K562 (cell line): Measurements from ENCODE around the gene ATP12A. TPM values are rescaled to one million over a fixed set of nuclear protein-coding genes. Genes with fewer than 3 reads are reported as not detected.

ENCODE experiments used
- ATAC-seq: fragments of 200-7000 bp; cut with Tn5 transposase; 3 replicates; pipeline ENCODE4 v1.9.1; 2020; ENCODE audit warnings: moderate library complexity
- BruUV-seq: library from RNA; stranded (reverse); fragments of 400-500 nt; replicated peaks from 2 replicates; lab custom pipeline; 2021; lab: Mats Ljungman, UMichigan
- CTCF ChIA-PET: fragments of 300-600 bp; formaldehyde crosslinking; extraction: SDS; loops from one replicate; lab custom pipeline; 2021; ENCODE audit warnings: low intra/inter-chr PET ratio; lab: Yijun Ruan, JAX
- POLR2A ChIA-PET: fragments of 300-600, 350-650 bp; sonication (Branson Sonifier 250); formaldehyde crosslinking; extraction: SDS; loops from one replicate; lab custom pipeline; 2021; ENCODE audit warnings: antibody characterized with exemption, inconsistent platforms; lab: Yijun Ruan, JAX
- DNase-seq, 4 experiments: peaks; one replicate each; pipeline versions ENCODE4 v3.0.0 to v3.0.0-alpha.2; 2011 to 2018; ENCODE audit warnings: low spot score in 3 of 4, mixed read lengths in 3 of 4; ENCODE audit errors: extremely low read depth in 1 of 4
- FAIRE-seq: peaks from 2 replicates; lab custom pipeline; 2011; peaks lifted over from hg19 to GRCh38; lab: Jason Lieb, UNC
- H2AFZ ChIP-seq: 2 replicates; pipeline ENCODE4 v1.6.0; 2011; ENCODE audit warnings: low read depth, low read length, control low read depth, inconsistent platforms
- H3K27ac ChIP-seq: fragments of 200-600 bp; 3 replicates; pipeline ENCODE4 v1.8.0; 2011; ENCODE audit warnings: low read depth, mild to moderate bottlenecking, control low read depth, inconsistent platforms, low read length, moderate library complexity, mixed read lengths; ENCODE audit errors: extremely low read depth
- H3K27me3 ChIP-seq, 2 experiments: fragments of 300-600 bp in 1 of 2; 2 replicates in 1 of 2; 3 replicates in 1 of 2; pipeline versions ENCODE4 v1.6.0 to v1.8.0; 2011; ENCODE audit warnings: inconsistent platforms in 2 of 2, low read length in 2 of 2, mild to moderate bottlenecking in 1 of 2, mixed read lengths in 1 of 2, moderate library complexity in 1 of 2; ENCODE audit not compliant: control insufficient read depth in 2 of 2, insufficient read depth in 2 of 2
- H3K36me3 ChIP-seq: fragments of 300-600 bp; 3 replicates; pipeline ENCODE4 v1.8.0; 2011; ENCODE audit warnings: mild to moderate bottlenecking, low read length, inconsistent platforms; ENCODE audit not compliant: control insufficient read depth, insufficient read depth
- H3K4me1 ChIP-seq, 2 experiments: fragments of 200-600 bp in 1 of 2; replicated peaks in 1 of 2; 2 replicates in 1 of 2; 3 replicates in 1 of 2; pipeline versions ENCODE4 v1.5.1 to v1.8.0; 2011; ENCODE audit warnings: inconsistent platforms in 2 of 2, low read length in 2 of 2, mild to moderate bottlenecking in 1 of 2, mixed read lengths in 1 of 2, moderate library complexity in 1 of 2; ENCODE audit not compliant: control insufficient read depth in 2 of 2, insufficient read depth in 2 of 2
- H3K4me2 ChIP-seq: 2 replicates; pipeline ENCODE4 v1.6.1; 2011; ENCODE audit warnings: low read length, control low read depth, inconsistent platforms, mixed read lengths; ENCODE audit not compliant: insufficient read depth
- H3K4me3 ChIP-seq: fragments of 200-600 bp; sonication (generic), shearing (Covaris generic); 2 replicates; pipeline ENCODE4 v1.5.1; 2016; ENCODE audit warnings: control low read depth, inconsistent platforms
- H3K79me2 ChIP-seq: fragments of 200-600 bp; 3 replicates; pipeline ENCODE4 v1.8.0; 2011; ENCODE audit warnings: low read length, inconsistent platforms; ENCODE audit not compliant: control insufficient read depth, insufficient read depth
- H3K9ac ChIP-seq, 2 experiments: 2 replicates each; pipeline versions ENCODE4 v1.6.0 to v1.6.1; 2011; ENCODE audit warnings: low read depth in 2 of 2, low read length in 2 of 2, control low read depth in 1 of 2, inconsistent platforms in 1 of 2, mild to moderate bottlenecking in 1 of 2, mixed read lengths in 1 of 2; ENCODE audit not compliant: insufficient read depth in 1 of 2
- H3K9me1 ChIP-seq: one replicate; pipeline ENCODE4 v1.6.0; 2011; ENCODE audit warnings: inconsistent platforms, mild to moderate bottlenecking, low read length, moderate library complexity; ENCODE audit not compliant: control insufficient read depth, insufficient read depth
- H3K9me3 ChIP-seq: replicated peaks from 2 replicates; pipeline ENCODE4 v1.5.1; 2011; ENCODE audit warnings: low read depth, low read length, inconsistent platforms; ENCODE audit not compliant: control insufficient read depth, insufficient read depth
- H4K20me1 ChIP-seq: replicated peaks from 2 replicates; pipeline ENCODE4 v1.6.1; 2011; ENCODE audit warnings: low read length, inconsistent platforms, mixed read lengths; ENCODE audit not compliant: control insufficient read depth, insufficient read depth
- CSDE1 ChIP-seq, 2 experiments: fragments of 450-650 bp; IDR thresholded peaks; 2 replicates each; pipeline ENCODE4 v1.6.1; 2016; ENCODE audit warnings: mild to moderate bottlenecking in 1 of 2
- ELF2 ChIP-seq: fragments of 250-450 bp; sonication (Bioruptor Pico); IDR thresholded peaks from 2 replicates; pipeline ENCODE4 v1.5.0; 2021; ENCODE audit warnings: mild to moderate bottlenecking
- GTF2E2 ChIP-seq: fragments of 200-800 bp; sonication (Bioruptor generic); IDR thresholded peaks from 2 replicates; pipeline ENCODE4 v1.6.1; 2016; ENCODE audit warnings: missing genetic modification characterization, missing compliant biosample characterization
- JUNB ChIP-seq: fragments of 450-650 bp; formaldehyde crosslinking; conservative IDR thresholded peaks from 2 replicates; pipeline ENCODE4 v1.4.0; 2020; ENCODE audit warnings: mild to moderate bottlenecking
- NFE2 ChIP-seq: IDR thresholded peaks from 2 replicates; pipeline ENCODE4 v1.6.1; 2014; ENCODE audit warnings: antibody characterized with exemption, low read depth
- SMAD2 ChIP-seq: fragments of 150-350 bp; IDR thresholded peaks from 2 replicates; pipeline ENCODE4 v1.6.1; 2014; ENCODE audit warnings: low read depth, mild to moderate bottlenecking, low read length
- SRSF7 ChIP-seq: fragments of 200-400 bp; formaldehyde crosslinking; optimal IDR thresholded peaks from 2 replicates; pipeline ENCODE3; 2017; ENCODE audit warnings: mild to moderate bottlenecking, low read depth, low read length
- WGBS: fragments of 100-300 bp; shearing (Covaris generic); methylation state at CpG from one replicate; pipeline ENCODE4 v1.1.6; 2016; ENCODE audit warnings: low coverage, mixed read lengths; ENCODE audit not compliant: insufficient coverage; ENCODE audit errors: missing lambda C conversion rate; 5-methylcytosine and 5-hydroxymethylcytosine counted together
- in situ Hi-C: fragments of 300-500 bp; cut with MboI; formaldehyde crosslinking; loops from 4 replicates; pipeline ENCODE4 v1.15.0; 2018; ENCODE audit warnings: inconsistent platforms, mixed read lengths
- intact Hi-C: fragments of 100-400 bp; cut with micrococcal nuclease; formaldehyde crosslinking; loops from 2 replicates; pipeline ENCODE4 v1.14.2; 2022
- polyA plus RNA-seq, 8 experiments: library from polyadenylated mRNA; depleted of rRNA in 4 of 8; stranded (reverse) in 5 of 8; unstranded in 3 of 8; fragments of >200 nt; fragmentation: Nextera tagmentation in 2 of 8; fragmentation: Illumina TruSeq in 1 of 8; extraction: Ambion mirVana in 2 of 8; extraction: Trizol in 1 of 8; gene quantifications; 2 replicates each; pipeline versions ENCODE4 v1.2.1 to v1.2.3, GENCODE V29; 2011 to 2014; ENCODE audit warnings: inconsistent platforms in 1 of 8, missing spikeins in 1 of 8
- total RNA-seq, 7 experiments: library from RNA; depleted of rRNA in 6 of 7; stranded (reverse); fragments of >200 nt in 6 of 7; fragmentation: Illumina TruSeq in 2 of 7; extraction: Trizol in 2 of 7; gene quantifications; 2 replicates each; pipeline versions ENCODE4 v1.2.1 to v1.2.3, GENCODE V29; 2011 to 2021; ENCODE audit warnings: low replicate concordance in 1 of 7
- TF ChIP-seq, protein P1 (sequence below), 2 experiments: IDR thresholded peaks; 2 replicates each; pipeline ENCODE4 v1.6.1; 2011; ENCODE audit warnings: borderline replicate concordance in 1 of 2, control low read depth in 1 of 2, low read depth in 1 of 2, low read length in 1 of 2, mild to moderate bottlenecking in 1 of 2, mixed read lengths in 1 of 2, moderate library complexity in 1 of 2; ENCODE audit not compliant: insufficient read depth in 1 of 2, insufficient read length in 1 of 2, poor library complexity in 1 of 2, severe bottlenecking in 1 of 2; ENCODE audit errors: extremely low read depth in 1 of 2

ATP12A gene
- total and polyA plus RNA-seq, 9 of the 15 experiments (the other 6 are each of a cell fraction or from before 2014, with no cell fraction given), result not detected

DNA sequence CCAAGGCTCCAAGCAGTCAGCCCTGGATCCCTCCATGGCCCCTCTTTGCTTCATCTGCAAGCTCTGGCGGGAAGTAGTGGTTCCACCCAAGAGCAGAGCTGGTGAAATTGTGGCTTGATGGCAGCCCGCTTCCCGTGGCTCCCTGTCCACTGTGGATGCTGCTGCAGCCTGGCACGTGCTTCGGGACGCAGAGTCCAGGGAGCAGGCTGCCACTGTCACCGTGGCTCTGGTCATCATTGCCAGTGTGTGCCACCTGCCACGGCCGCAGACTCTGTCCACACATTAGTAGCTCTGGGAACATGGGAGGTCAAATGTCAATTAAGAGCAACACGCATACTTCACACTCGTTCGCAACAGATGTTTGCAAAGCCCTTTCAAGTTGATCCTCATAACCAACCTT lies 43.0 kb downstream of the ATP12A start:
- ATAC-seq, result no peak
- H2AFZ ChIP-seq, result no peak overlapping the region
- H3K9me3 ChIP-seq, result no peaks in the 10 kb centered on the region
- H3K36me3 ChIP-seq, result no peaks in the 10 kb centered on the region
- H3K27me3 ChIP-seq, result peaks cover 0 to 20% of the 10 kb centered on the region in 2 experiments; a peak in 2 of 5 replicates
- in situ Hi-C loops, result no loop called here
- no peak overlapping the region for H3K4me3 ChIP-seq
- intact Hi-C loops, result no loop called here
- WGBS, result 5% methylated on average over 11 of the region's 12 CpGs
- TF ChIP-seq CSDE1 (IDR thresholded peaks at IDR 0.05), result no peak
- TF ChIP-seq, protein P1, sequence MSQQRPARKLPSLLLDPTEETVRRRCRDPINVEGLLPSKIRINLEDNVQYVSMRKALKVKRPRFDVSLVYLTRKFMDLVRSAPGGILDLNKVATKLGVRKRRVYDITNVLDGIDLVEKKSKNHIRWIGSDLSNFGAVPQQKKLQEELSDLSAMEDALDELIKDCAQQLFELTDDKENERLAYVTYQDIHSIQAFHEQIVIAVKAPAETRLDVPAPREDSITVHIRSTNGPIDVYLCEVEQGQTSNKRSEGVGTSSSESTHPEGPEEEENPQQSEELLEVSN (IDR thresholded peaks at IDR 0.05; ENCODE audit: borderline replicate concordance in 1 of 2, extremely low read depth in 1 of 2, insufficient read depth in 1 of 2, insufficient read length in 1 of 2, low read depth in 1 of 2, low read length in 1 of 2, poor library complexity in 1 of 2, severe bottlenecking in 1 of 2), result no peak
- TF ChIP-seq GTF2E2, result no peak
- TF ChIP-seq JUNB (CRISPR knock-in tag), result no peak
- no peak for TF ChIP-seq SMAD2
- no peak for TF ChIP-seq SRSF7
- no peak for TF ChIP-seq ELF2 (CRISPR knock-in tag)
- no peak for TF ChIP-seq NFE2
- no peaks in the 10 kb centered on the region for H3K79me2 ChIP-seq
- no peaks in the 10 kb centered on the region for H4K20me1 ChIP-seq
- no peaks in the 10 kb centered on the region for H3K4me1 ChIP-seq
- BruUV-seq, result no TSS peak
- H3K4me2 ChIP-seq, result no peak overlapping the region
- ChIA-PET POLR2A (no interaction called here), CTCF (no interaction called here)
- H3K9ac ChIP-seq, result no peak overlapping the region
- H3K9me1 ChIP-seq, result no peaks in the 10 kb centered on the region
- H3K27ac ChIP-seq, result no peak overlapping the region
- no peak for DNase-seq
- FAIRE-seq, result no peak
